Stimulated activated CD4-positive, alpha-beta T cell treated with anti-CD3 and anti-CD28 coated beads, Interleukin-12 subunit alpha, Interleukin-12 subunit beta, amount 100 ng/mL, for 48 hours (primary cell): ENCODE results near the gene SPECC1.
A peak's percentile ranks its signal among the peaks of the same experiment; 100 is the strongest.
"Not testable (repeated sequence)": the region's sequence is repeated elsewhere in the genome, so short reads cannot be mapped to it uniquely, and the experiment has no call there.

Source experiments
- DNase-seq, 3 donors: peaks; one replicate each; pipeline ENCODE4 v3.0.0-alpha.2; 2020; ENCODE audit warnings: low read depth in 2 of 3, low spot score in 1 of 3

SPECC1 gene

DNA sequence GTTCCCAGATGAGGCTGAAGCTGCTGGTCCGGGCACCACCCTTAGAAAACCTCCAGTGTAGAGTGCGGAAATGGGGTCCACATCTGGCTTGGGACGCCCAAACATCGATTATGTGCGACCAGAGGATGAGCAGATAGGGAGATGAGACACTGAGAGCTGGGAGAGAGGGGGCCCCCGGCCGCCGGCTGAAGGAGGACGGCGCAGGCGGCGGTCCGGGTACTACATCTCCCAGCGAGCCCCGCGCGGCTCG lies 182 bp upstream of the SPECC1 start:
- peak in 1 of 3 donors; percentile 86 for DNase-seq

DNA sequence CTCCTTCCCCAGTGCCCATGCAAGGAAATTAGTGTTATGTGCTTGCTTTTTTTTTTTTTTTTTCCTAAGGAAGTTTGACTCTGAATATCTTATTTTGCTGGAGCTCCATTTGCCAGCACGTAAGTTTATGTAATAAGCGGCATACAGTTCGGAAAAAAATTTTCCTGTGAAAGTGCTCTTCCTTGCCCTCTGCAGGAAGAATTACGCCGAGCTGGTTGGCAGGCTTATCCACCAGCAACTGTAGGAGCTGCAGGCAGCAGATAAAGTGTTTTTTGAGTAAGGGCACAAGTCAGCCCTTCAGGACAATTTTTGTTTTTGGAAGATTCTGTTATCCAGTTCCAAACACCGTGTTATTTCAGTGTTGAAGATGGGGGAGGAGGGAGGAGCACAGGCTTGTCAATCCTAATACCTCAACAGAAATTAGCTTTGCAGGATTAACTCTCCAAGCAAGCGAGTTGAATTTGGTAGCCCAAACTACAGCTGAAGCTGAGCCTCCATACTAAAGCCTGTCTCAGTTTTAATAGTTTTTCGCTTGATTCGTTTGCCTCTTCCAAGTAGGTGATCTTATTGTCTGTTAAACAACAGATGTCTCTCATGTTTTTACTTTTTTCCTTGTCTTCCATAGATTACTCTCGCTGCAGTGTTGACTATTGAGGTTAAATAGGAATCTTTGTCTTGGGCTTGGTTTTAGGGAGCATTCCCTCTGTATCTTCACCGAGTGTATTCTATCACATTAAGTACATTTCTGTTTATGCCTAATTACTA lies 1.1 kb downstream of the SPECC1 start:
- DNase-seq, result no peak

GRCh38 chr17:20010936-20011335 lies 1.8 kb downstream of the SPECC1 start:
- DNase-seq, result no peak

DNA sequence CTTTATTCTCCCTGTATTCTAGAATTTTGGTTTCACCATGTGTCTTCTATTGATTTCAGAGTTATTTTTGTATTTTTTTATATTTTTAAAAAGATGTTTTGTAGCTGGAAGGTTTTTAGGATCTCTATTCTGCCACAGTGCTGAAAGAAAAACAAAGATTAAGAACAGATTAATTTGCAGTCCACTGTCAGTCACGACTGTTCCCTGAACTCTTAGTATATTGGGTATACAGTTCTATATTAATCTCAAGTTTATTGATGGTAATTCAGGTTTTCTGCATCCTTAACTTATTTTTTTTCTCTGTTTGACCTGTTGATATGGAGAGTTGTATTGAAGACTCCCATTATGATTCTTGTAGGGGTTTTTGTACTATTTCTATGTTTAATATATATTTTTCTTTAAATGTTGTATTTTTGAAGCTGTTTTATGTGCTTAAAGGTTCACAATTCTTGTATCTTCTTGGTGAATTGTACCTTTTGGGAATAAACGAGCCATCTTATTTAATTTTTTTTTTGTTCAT lies 2.9 kb downstream of the SPECC1 start:
- DNase-seq, result no peak

GRCh38 chr17:20016475-20016992 lies 7.4 kb downstream of the SPECC1 start:
- DNase-seq, result not testable (repeated sequence)

- no peak for DNase-seq
These were observed 13.5 kb downstream of the SPECC1 start for GRCh38 chr17:20022701-20023100.

DNA sequence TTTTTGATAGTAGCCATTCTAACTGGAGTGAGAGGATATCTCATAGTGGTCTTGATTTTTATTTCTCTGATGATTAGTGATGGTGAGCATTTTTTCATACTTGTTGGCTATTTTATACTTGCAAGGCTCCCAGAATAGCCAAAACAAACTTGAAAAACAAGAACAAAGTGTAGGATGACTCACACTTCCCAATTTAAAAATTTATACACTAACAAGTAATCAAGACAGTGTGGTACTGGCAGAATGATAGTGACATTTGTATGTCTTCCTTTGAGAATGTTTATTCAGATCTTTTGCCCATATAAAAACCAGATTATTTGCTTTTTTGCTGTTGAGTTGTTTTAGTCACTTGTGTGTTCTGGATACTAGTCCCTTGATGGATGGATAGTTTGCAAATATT lies 17.8 kb downstream of the SPECC1 start:
- DNase-seq, result no peak

DNA sequence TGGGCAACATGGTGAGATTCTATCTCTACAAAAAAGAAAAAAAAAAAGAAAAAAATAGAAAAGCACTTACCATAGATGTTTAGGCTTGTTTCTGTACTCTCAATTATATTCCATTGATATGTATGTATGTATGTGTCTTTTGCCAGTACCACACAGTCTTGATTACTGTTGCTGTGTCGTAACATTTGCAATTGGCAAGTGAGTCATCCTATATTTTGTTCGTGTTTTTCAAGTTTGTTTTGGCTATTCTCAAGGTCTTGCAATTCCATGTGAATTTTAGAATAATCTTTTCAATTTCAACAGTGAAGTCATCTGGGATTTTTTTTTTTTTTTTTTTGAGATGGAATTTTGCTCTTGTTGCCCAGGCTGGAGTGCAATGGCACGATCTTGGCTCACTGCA lies 19.3 kb downstream of the SPECC1 start:
- DNase-seq, result no peak

DNA sequence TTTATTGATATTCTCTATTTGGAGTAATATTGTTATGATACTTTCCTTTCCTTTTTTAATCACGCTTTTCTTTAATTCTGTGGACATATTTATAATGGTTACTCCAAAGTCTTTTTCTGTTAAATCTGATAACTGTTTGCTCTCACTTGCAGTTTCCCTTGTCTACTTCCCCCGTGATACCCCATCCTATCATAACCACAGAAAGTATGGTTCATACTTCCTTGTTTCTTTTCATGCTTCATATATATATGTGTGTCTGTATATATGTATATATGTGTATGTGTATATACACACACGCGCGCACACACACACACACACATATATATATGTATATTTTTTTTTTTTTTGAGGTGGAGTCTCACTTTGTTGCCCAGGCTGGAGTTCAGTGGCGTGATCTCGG lies 23.5 kb downstream of the SPECC1 start:
- no peak for DNase-seq

DNA sequence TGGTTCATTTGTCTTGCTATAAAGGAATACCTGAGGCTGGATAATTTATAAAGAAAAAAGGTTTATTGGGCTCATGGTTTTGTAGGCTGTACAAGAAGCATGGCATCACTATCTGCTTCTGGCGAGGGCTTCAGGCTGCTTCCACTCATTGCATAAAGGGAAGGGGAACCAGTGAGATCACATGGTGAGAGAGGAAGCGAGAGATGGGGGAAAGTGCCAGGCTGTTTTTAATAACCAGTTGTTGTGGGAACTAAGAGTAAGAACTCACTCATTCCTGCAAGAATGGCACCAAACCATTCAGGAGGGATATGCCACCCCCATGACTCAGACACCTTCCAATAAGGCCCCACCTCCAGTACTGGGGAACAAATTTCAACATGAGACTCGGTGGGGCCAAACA lies 24.3 kb downstream of the SPECC1 start:
- no peak for DNase-seq

- DNase-seq, result no peak
These were observed 26.3 kb downstream of the SPECC1 start for GRCh38 chr17:20035501-20035900.

DNA sequence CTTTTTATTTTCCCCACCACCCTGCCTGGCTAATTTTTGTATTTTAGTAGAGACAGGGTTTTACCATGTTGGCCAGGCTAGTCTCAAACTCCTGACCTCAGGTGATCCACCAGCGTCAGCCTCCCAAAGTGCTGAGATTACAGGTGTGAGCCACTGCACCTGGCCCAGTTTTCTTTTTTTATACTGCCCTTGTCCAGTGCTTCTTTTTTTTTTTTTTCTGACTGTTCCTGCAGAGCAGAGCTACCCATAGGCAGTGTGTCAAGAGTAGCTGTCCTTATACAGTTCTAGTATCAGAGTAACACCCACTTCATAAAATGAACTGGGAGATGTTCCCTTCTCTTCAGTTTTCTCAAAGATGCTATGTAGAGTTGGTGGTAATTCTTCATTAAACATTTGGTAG lies 28.1 kb downstream of the SPECC1 start:
- DNase-seq, result not testable (repeated sequence)

- no peak for DNase-seq
These were observed 29.9 kb downstream of the SPECC1 start for GRCh38 chr17:20039037-20039436.

GRCh38 chr17:20040216-20040615 lies 31.1 kb downstream of the SPECC1 start:
- no peak for DNase-seq

DNA sequence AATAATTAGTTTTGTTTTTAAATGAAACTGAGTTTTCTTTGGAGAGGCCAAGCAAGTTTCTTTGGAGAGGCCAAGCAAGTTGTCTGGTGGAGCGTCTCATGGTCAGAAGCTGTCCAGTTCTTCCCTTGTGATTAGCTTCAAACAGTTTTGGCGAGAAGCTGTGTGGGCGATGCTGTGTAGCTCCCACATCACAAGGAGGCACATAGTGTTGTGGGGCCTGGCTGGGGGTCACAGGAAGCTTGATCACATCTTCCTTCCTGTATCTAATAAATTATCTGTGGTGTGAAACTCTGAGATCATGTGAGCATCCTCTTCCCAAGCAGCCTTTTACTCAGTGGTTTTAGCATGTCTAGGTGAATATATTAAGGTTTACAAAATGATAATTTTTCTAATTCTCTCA lies 33.9 kb downstream of the SPECC1 start:
- no peak for DNase-seq

- no peak for DNase-seq
These were observed 36.3 kb downstream of the SPECC1 start for GRCh38 chr17:20045476-20045875.

DNA sequence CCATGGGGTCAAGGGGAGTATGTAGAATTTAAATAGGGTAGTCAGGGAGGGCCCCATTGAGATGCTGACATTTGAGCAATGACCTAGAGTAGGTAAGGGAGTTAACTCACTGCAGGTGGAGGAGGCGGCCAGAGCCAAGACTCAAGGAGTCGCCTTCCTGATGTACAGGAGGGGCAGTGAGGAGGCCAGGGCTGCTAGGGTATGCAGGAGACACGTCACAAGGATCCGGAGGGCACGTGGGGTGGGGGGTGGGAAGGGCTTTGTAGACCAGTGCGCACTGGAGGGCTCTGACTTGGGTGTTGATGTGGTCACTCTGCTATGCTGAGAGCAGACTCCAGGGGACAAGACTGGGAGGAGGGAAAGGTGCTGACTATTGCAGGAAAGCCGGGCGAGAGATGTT lies 37.5 kb downstream of the SPECC1 start:
- DNase-seq, result no peak

DNA sequence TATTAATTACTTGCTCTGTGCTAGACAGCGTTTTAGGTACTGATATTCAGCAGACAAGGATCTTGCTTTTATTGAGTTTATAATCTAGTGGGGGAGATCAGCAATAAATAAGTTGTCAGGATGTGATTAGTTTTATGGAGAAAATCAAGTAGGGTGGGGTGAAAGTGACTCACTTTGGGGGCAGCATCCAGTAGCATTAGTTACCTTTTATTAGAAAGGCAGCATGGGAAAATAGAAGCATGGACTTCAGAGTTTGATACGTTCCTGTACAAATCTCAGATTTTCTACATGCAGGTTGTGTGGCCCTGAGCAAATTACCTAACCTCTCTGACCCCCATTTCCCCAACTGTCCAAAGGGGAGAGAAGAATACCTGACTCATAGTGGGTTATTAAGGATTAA lies 42.5 kb downstream of the SPECC1 start:
- no peak for DNase-seq

- no peak for DNase-seq
These were observed 44.3 kb downstream of the SPECC1 start for GRCh38 chr17:20053361-20053964.

GRCh38 chr17:20059728-20060188 lies 50.6 kb downstream of the SPECC1 start:
- DNase-seq, result no peak

DNA sequence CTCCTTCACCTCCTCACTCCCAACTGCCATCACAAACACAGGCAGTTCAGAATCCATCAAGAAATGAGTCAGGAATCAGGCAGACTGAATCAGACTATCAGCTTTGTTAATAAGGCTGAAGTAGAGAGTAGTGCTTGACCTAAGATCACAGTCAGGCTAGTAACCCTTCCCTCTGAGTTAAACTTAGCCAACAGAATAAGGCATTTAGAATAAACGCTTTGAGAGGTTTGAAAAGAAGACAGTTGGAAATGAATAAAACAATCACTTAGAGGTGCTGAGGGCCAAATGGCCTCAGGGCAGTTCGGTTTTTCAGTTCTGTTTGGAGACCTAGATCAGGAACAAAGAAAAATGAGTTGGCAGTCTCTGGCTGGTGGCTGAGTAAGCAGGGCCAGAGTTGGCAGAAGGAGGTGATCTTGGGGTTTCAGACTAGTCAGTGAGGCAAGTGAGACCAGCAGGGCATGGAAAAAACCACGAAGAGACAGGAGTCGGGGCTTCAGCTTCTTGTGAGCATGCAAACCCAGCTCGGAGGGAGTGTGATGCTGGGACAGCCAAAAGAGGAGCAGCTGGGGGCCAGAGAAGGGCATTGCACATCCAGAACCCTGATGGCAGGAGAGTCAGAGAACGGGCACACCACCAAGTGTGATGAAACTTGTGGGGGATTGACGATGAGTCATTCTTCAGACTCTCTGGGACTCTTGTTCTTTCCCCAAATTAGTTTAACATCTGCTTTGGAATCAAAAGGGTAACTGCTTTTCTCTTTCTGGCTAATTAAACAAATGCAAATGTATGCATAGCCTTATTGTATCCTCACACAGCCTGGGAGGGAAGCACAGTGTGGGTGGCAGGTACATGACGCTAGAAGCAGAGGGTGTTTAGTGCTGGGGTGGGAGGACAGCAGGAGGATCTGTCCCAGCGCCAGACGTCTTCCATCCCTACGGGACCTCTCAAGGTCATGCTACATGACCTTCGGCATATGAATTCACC lies 54.8 kb downstream of the SPECC1 start:
- peak in 2 of 3 donors; percentile 4 to 21 for DNase-seq
